ENCODE data around the gene KLLN.
"Not testable (repeated sequence)": the region's sequence is repeated elsewhere in the genome, so short reads cannot be mapped to it uniquely, and the experiment has no call there.

KLLN gene

GRCh38 chr10:87873656-87874055, 10.3 kb upstream of the KLLN start:
- no peak for TF ChIP-seq CTCF (IDR thresholded peaks at IDR 0.05; ENCODE audit: low read depth, low read length)
- H3K4me3 ChIP-seq (ENCODE audit: low read depth, low read length), result no peak overlapping the region
- in situ Hi-C loops (cut with HindIII; ENCODE audit: low sequenced_read_pairs), result no loop called here
- DNase-seq (ENCODE audit: low read depth, low spot score), result no peak

GRCh38 chr10:87872828-87873227, 9.5 kb upstream of the KLLN start:
- no peak overlapping the region for H3K4me3 ChIP-seq (ENCODE audit: low read depth, low read length)
- TF ChIP-seq CTCF (IDR thresholded peaks at IDR 0.05; ENCODE audit: low read depth, low read length), result no peak
- no peak for DNase-seq (ENCODE audit: low read depth, low spot score)
- in situ Hi-C loops (cut with HindIII; ENCODE audit: low sequenced_read_pairs), result no loop called here

- no peak for TF ChIP-seq CTCF (IDR thresholded peaks at IDR 0.05; ENCODE audit: low read depth, low read length)
- in situ Hi-C loops (cut with HindIII; ENCODE audit: low sequenced_read_pairs), result no loop called here
- no peak overlapping the region for H3K4me3 ChIP-seq (ENCODE audit: low read depth, low read length)
- no peak for DNase-seq (ENCODE audit: low read depth, low spot score)
These were observed 6.6 kb upstream of the KLLN start for GRCh38 chr10:87869773-87870551.

- in situ Hi-C loops (cut with HindIII; ENCODE audit: low sequenced_read_pairs); DNase-seq (ENCODE audit: low read depth, low spot score); H3K4me3 ChIP-seq (ENCODE audit: low read depth, low read length): not testable (repeated sequence)
These were observed 5.8 kb upstream of the KLLN start for GRCh38 chr10:87869139-87869538.

GRCh38 chr10:87868277-87868676, 4.9 kb upstream of the KLLN start:
- DNase-seq (ENCODE audit: low read depth, low spot score), result peak; percentile 36
- TF ChIP-seq CTCF (IDR thresholded peaks at IDR 0.05; ENCODE audit: low read depth, low read length), result no peak
- in situ Hi-C loops (cut with HindIII; ENCODE audit: low sequenced_read_pairs), result no loop called here
- peak overlapping the region; percentile 10 for H3K4me3 ChIP-seq (ENCODE audit: low read depth, low read length)

- peak overlapping the region; percentile 85 for H3K4me3 ChIP-seq (ENCODE audit: low read depth, low read length)
- peak; percentile 6 for DNase-seq (ENCODE audit: low read depth, low spot score)
- no peak for TF ChIP-seq CTCF (IDR thresholded peaks at IDR 0.05; ENCODE audit: low read depth, low read length)
- in situ Hi-C loops (cut with HindIII; ENCODE audit: low sequenced_read_pairs), result no loop called here
These were observed 4.1 kb upstream of the KLLN start for GRCh38 chr10:87867453-87867852.

- in situ Hi-C loops (cut with HindIII; ENCODE audit: low sequenced_read_pairs), result no loop called here
- TF ChIP-seq CTCF (IDR thresholded peaks at IDR 0.05; ENCODE audit: low read depth, low read length), result no peak
- peak; percentile 19 for DNase-seq (ENCODE audit: low read depth, low spot score)
- H3K4me3 ChIP-seq (ENCODE audit: low read depth, low read length), result peak overlapping the region; percentile 85
These were observed 3.2 kb upstream of the KLLN start for GRCh38 chr10:87866412-87866974.

All from astrocyte of the spinal cord (primary cell).